Activated gamma-delta T cell treated with Interleukin-2 at 50 U/mL for 16 hours (primary cell): ENCODE measurements around the gene CXorf58.
"Not testable (repeated sequence)": the region's sequence is repeated elsewhere in the genome, so short reads cannot be mapped to it uniquely, and the experiment has no call there.

Experiments used
- DNase-seq: peaks from one replicate; pipeline ENCODE4 v3.0.0-alpha.2; 2020

CXorf58 gene

DNA sequence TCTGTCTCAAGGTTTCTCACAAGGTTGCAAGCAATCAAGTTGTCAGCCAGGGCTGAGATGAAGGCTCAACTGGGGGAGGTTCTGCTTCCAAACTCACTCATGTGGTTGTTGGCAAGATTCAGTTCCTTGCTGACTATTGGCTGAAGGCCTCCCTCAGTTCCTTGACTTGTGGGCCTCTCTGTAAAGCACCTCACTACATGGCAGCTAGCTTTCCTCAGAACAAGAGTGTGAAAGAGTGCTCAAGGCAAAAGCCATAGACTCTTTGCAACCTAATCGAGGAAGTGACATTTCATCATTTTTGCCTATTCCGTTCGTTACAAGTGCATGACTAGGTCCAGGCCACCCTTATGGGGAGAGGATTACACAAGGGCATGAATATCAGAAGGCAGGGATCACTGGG lies 52.0 kb downstream of the CXorf58 start:
- DNase-seq: no peak

DNA sequence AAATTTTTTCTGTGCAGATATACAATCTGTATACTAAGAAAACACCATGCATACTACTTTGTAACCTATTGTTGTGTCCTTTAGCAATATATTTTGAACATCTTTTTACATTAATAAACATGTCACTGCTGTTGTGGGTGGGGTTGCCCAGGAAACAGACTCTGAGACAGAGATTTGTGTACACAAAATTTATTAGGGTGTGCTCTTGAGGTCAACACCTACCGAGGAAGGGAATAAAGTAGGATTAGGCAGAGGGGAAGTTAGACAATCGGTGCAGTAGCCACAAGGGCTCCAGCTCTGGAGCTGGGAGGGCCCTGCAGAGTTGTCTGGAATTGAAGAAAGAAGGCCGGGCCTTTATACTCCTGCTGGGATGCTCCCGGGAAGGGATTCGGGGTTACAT lies 56.4 kb downstream of the CXorf58 start:
- no peak for DNase-seq

DNA sequence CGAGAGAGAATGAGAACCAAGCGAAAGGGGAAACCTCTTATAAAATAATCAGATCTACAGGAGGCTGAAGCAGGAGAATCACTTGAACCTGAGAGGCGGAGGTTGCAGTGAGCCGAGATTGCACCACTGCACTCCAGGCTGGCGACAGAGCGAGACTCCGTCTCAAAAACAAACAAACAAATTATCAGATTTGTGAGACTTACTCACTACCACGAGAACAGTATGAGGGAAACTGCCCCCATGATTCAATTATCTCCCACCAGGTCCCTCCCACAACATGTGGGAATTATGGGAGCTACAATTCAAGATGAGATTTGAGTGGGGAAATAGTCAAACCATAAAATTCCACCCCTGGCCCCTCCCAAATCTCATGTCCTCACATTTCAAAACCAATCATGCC lies 57.8 kb downstream of the CXorf58 start:
- not testable (repeated sequence) for DNase-seq

DNA sequence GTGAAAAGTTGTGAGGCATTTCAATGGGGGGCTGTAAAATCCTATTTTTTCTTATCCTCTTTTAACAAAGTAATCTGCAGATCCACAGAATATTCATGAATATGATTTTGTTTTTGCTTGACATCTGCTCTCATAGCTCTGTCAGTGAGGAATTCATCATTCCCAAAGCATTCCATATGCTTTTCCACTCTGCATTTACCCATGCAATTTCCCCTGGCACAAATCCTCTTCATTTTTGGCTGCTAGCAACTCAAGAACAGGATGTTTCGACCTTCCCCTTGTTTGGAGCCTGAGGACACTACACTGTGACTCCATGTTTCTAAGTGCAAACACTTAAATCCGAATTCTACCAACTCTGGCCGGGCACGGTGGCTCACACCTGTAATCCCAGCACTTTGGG lies 70.7 kb downstream of the CXorf58 start:
- no peak for DNase-seq

DNA sequence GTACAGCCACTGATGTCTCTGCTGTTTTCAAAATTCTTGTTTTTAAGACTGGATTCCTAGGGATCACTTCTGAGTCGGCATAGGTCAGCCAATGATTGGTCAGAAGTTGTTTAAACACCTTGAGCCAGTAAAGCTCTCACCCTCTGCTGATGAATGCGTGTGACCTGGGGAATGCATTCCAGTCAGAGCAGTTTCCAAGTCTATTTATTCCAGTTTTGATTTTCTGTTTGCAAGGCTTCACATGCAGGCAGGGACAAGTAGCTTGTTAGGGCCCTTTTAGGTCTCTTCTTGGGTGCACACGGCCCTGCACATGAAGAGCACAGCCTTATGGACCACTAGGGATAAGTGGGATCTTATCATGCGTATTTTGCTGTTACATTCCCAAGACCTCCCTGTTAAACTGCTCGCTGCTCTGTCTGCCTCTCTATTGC lies 72.2 kb downstream of the CXorf58 start:
- no peak for DNase-seq

DNA sequence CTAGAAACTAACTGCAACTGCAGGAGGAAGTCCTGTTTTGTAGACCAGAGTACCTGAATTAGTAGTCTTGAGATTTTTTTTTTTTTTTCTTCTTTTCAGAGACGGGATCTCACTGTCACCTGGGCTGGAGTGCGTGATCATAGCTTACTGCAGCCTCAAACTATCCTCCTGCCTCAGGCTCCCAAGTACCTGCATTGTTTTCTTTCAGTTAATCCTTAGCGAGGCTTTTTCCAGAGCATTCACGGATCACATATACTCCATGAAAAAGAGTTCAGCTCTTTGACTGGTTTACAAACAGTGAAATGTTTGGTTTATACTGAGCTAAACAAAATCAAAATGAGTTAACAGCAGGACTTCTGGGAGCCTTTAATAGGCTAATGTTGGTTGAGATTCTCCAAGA lies 73.4 kb downstream of the CXorf58 start:
- no peak for DNase-seq

DNA sequence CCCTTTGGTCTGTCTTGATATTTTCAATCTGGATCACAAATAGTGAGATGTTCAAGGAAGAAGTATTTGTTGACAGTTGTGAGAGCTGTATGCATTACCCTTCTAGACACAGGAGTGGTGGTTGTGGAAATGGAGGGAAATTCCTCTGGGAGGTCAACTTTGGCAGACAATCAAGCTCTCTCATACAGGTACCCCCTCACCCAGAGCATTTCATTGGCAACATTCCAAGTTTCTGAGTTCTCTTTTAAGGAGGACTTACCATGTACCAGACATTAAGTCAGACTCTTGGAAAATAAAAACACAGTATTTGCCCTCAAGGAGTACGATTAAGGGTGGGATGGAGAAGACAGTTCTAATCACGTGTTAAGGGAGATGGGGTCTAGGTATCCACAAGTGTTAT lies 73.9 kb downstream of the CXorf58 start:
- no peak for DNase-seq

DNA sequence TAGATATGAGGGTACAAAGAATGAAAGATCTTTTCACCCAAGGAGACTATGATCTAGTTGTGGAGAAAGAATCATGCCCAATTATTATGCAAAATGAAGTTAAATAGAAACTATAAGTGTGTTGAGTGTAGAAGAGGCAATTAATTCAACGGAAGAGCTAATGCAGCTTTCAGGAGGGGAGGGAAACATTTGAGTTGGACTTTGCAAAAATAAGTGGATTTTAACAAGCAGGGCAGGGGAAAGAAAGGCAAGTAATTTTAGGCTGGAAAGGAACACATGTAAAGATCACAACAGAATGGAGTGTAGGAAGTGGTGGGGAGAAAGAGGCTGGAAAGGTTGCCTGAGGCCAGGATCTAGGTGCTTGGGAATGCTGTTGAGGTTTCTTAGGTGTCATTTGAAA lies 75.1 kb downstream of the CXorf58 start:
- no peak for DNase-seq
